ENCODE data around the gene CHAF1A. TPM values are rescaled to one million over a fixed set of nuclear protein-coding genes. Genes with fewer than 3 reads are reported as not detected.

Gene CHAF1A
- total RNA-seq, 1 experiment from 2014 or later = 19.0 TPM

DNA sequence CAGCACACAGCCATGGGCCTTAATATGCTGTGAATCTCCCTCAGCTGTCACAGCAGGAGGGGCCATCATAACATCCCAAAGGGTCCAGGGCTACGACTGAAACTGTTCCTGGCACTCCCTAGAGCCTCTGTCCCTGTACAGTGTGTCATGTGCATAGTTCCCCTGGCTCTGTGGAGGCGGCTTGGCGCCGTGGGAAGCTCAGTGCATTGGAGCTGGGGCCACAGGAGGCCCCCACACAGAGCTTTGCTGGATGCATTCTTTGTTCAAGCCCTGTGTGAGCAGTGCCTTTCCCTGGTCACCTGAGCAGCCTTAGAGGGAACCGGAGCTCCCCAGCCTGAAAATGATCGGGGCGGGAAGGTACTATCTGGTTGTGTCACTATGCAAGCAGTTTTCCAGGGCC, 33.8 kb downstream of the CHAF1A start:
- no peak for DNase-seq (ENCODE audit: low spot score)

DNA sequence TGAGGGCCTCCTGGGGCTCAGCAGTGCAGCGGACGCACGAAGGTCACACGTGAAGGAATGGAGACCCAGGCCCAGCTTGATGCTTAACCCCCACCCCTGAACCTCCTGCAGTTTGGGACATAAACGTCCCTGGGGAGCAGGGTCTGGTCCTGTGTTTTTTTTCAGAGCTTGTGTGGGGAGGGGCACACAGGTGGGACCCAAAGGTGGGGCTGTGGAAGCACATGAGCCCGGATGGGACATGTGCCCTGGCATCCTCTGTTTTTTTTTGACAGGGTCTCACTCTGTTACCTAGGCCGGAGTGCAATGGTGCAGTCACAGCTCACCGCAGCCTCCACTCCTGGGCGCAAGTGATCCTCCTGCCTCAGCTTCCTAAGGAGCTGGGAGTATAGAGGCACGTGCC, 34.7 kb downstream of the CHAF1A start:
- DNase-seq (ENCODE audit: low spot score) = no peak

DNA sequence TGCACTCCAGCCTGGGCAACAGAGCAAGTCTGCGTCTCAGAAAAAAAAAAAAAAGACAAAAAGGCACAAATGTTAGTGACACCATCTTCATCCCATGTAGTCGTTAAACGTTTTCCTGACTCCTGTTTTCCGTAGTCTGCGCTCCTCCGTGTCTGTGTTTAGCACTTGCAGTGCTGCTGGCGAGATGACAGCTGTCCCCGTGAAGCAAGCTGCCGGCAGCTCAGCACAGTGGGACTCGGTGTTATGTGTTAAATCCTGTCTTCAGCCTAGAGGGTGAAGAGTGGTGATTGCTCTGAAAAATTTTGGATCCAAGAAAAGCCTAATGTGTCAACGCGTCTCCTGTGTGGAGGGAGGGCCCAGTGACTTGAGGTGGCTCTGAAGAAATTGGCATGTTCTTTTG, 36.8 kb downstream of the CHAF1A start:
- no peak for DNase-seq (ENCODE audit: low spot score)

- DNase-seq (ENCODE audit: low spot score) = no peak
Measured at GRCh38 chr19:4441994-4442818, 39.8 kb downstream of the CHAF1A start.

DNA sequence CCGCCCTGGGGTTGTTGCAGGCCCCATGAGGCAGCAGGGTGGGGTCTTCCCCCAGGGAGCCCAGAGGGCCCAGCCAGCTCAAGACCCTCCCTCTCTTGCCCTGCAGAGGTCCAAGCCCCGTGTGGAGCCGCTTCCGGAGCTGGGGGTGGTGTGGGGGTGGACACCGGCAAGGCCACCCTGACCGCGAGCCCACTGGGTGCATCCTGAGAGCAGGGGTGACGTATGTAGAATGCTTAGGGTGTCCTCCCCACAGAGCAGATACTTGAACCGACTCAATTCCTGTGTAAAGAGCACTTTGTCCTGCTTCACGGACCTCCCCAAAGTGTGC, 40.3 kb downstream of the CHAF1A start:
- no peak for DNase-seq (ENCODE audit: low spot score)

GRCh38 chr19:4443188-4443587, 40.7 kb downstream of the CHAF1A start:
- no peak for DNase-seq (ENCODE audit: low spot score)

- DNase-seq (ENCODE audit: low spot score) = no peak
Measured at GRCh38 chr19:4443966-4444764, 41.7 kb downstream of the CHAF1A start.

DNA sequence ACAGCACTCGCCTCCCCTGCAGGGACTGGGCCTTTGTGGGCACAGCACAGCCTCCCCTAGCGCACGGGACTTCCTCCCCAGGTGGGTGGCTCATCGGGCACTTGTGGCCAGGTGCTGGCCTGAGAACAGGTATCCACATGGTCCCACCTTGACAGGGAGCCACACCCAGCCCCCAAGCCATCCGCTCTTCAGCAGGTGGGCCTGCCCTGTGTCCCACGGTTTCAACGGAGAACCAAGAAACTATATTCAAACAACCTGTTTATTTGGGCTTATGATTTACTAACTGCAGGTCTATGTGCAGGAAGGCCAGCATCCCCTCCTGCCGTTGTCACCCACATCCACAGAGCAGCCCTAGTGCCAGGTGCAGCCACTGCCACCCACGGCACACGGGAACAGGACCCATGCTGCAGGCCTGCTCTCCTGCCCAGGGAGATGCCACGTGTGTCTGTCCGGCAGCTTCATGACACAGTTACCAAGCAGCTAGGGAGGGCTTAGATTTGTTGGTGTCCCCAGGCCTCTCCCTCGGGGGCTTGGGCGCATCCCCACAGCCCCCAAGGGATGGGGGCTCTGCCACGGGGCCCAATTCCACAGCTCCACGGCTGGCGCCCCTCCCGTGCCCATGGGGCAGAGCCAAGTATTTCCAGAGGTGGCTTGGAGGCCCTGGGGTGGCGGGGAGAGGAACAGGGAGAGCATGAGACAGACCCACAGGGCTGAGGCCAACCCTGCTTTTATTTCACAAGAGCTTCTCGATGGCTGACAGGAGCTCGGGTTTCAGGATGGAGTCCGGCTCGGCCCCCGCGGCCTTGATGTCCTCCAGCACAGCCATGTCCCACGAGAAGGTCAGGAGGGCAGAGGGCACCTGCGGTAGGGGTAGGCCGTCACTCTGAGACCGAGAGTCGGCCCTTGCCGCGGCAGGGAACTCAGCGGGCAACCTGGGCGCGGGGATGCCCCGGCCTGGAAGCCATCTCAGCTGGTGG, 42.6 kb downstream of the CHAF1A start:
- DNase-seq (ENCODE audit: low spot score) = no peak

DNA sequence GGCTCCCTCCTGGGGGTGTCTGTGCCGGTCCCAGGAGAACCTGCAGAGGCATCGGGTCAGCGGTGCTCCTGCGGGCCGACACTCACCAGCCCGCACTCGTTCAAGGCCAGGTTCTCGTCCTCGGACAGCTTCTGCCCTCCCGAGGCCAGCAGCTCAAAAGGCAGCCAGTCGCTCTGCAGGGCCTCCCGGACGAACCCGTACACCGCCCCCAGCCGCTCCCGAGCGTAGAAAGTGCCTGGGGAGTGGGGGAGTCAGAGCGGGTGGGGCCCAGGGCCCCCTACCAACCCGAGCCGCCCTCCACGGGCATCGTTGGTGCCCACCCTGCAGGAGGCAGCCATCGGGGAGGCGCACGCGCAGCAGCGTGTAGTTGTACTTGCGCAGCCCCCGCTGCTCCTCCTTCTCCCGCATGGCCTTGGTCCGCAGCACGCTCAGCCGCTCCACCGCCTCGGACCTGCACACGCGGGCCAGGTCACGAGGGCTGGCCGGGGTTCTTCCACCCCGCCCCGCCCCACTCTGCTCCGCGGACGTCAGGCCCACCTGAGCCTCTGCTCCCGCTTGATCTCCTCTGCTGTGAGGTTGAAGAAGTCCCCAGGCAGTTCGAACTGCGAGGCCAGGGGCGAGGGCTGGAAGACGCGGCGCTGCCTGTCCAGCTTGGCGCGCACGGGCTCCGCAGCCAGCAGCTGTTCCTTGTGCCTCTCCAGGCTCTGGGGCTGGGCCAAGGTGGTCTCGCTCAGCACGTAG, 43.7 kb downstream of the CHAF1A start:
- no peak for DNase-seq (ENCODE audit: low spot score)

GRCh38 chr19:4446704-4447200, 44.3 kb downstream of the CHAF1A start:
- no peak for DNase-seq (ENCODE audit: low spot score)

DNA sequence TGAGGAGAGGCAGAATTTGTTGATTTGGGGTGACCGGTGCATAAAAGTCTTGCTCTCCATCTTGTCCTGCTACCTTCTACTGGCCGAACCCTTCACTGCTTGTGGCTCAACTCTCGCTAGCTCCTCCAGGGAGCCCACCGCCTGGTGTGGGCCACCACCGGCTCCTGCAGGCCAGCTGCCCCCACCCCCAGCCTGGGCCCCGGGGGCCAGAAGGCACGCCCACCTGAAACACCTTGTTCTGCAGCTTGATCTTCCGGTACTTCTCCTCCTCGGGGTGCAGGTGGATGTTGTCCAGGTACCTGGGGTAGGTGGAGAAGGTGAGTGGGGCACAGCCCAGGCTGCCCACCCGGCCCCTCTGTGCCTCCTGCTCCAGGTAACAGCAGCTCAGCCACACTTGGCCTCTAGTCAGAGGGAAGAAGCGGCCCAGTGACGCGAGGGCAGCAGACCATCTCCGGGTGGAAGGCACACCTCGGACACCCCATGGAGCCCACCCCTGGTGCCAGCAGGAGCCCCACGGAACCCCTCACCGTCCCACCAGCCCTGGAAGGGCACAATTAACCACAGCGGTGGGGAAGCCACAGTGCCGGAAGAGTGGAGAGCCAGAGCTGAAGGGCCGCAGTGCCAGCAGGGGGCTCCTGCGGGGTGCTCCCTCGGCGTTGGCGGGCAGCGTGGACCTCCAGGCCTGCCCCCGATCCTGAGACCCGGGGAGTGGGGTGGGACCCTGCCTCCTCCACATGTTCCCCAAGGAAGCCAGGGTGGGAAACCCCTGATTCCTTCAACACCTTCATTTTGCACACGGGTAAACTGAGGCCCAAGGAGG, 45.1 kb downstream of the CHAF1A start:
- DNase-seq (ENCODE audit: low spot score) = no peak

DNA sequence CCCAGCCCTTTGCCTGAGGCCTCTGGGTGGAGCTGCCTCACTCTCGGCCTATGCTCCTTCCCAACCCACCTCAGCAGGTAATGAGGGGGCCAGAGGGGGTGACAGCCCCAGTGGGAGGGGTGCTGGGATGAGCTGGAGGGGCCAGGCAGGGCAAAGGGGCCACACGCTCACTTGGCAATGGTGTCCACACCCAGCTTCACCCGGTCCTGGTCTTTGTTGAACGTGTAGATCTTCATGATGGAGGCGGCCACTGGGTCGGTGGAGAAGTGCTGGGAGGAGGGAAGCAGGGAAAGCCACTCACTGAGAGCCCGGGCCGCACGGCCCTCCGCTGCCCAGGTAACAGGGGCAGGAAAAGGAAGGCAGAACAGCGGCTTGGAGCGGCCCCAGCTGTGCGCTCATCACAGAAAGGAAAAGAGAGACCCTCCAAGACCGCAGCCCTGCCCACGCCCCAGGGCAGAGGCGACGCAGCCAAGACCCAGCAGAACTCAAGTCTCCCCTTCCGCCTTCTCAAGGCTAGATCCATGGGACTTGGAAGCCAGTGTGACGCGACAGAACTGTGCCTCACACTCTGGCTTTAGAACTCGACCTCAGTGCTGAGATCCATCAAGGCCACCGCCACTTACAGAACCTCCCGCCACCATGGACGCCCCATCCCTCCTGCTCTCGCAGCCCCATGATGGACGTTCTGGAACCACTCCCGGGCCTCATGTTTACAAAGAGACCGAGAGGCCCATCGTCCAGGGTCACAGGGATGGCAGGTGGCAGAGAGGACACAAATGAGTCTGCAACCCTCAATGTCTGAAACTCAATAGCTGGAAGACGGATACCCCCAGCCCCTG, 45.9 kb downstream of the CHAF1A start:
- DNase-seq (ENCODE audit: low spot score) = no peak

DNA sequence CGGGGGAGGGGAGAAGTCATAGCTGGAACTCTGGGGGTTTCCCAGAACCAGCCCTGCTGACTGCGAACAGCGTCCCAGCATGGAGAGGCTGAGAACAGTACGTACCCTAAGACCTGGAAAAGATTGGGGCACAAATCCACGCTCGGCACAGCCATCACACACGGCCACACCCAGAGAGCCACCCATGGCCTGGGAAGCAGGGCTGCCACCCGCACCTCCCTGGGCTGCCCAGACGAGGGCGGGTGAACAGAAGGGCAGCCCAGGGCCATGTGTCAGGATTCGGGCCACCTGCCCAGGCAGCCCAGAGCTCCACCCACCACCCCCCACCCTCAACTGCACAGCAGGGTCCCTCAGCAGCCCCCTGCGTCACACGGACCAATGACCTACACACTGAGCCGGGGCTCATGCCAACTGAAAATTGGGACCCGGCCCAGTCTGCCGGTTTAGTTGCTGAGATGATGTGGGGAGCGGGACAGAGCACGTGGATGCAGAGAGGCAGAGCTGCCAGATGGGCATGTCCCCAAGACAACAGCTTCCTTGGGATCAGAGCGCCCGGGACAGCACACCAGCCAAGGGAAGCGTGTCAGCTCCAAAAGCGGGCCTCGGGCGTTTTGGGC, 46.7 kb downstream of the CHAF1A start:
- no peak for DNase-seq (ENCODE audit: low spot score)

- DNase-seq (ENCODE audit: low spot score) = no peak
Measured at GRCh38 chr19:4449639-4450028, 47.2 kb downstream of the CHAF1A start.

GRCh38 chr19:4452230-4452990, 50.0 kb downstream of the CHAF1A start:
- no peak for DNase-seq (ENCODE audit: low spot score)

DNA sequence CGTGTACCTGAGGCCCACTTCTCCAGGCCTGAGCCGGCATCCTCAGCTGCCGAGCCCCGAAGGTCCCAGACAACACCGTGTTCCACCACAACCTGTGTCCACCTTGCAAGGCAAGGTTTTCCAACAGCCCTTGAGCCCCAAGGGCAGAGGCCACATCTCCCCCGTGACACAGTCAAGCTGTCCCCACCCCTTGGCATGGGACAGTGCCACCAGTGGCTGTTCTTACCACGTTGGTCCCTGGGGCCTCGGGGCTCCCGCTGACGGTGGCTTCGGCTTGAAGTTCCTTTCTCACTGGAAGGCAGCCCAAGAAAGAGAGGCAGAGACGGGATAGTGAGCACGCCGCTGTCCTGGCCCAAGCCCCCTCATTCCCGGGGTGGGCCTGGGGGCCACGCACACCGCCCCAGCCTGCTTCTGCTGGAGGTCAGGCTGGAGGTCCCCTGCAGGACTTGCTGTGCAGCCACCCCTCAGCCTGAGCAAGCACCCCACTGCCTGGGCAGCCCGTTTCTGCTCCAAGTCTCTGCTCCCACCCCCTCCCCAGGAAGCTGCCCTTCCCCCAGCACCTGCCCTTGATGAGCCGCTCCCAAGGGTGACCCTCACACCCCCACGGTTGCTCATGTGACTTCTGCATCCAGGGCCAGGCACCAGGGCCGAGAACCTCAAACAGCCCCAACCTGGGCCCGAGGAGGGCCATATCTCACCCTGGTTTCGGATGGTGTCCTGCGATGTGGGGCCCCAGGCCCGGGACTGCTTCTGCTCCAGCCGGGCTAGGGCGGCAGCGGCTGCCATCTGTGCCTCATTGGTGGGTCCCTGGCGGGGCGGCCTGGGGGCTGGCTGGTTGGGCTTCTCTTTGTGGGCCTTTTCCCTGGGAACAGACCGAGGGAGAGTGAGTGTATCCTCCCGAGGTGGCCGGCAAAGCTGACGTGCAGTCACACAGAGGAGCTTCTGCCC, 51.1 kb downstream of the CHAF1A start:
- no peak for DNase-seq (ENCODE audit: low spot score)

Measured in H4 (cell line).